HEK293T (cell line): Measurements from ENCODE around the gene GRID2.

ENCODE experiments used
- CTCF ChIA-PET: fragments of 350-600 bp; formaldehyde crosslinking; extraction: SDS; loops from one replicate; lab custom pipeline; 2021; ENCODE audit warnings: antibody characterized with exemption, inconsistent platforms; lab: Yijun Ruan, JAX
- POLR2A ChIA-PET: fragments of 350-600 bp; formaldehyde crosslinking; extraction: SDS; loops from one replicate; lab custom pipeline; 2020; ENCODE audit warnings: antibody characterized with exemption, inconsistent platforms; lab: Yijun Ruan, JAX
- DNase-seq: peaks from one replicate; pipeline ENCODE4 v3.0.0; 2012; ENCODE audit warnings: mixed read lengths; ENCODE audit errors: extremely low spot score
- ARNT ChIP-seq: fragments of 450-650 bp; IDR thresholded peaks from 2 replicates; pipeline ENCODE4 v1.6.1; 2017; ENCODE audit warnings: mild to moderate bottlenecking
- BHLHE40 ChIP-seq: fragments of 450-650 bp; IDR thresholded peaks from 2 replicates; pipeline ENCODE4 v1.6.1; 2016; ENCODE audit warnings: mild to moderate bottlenecking, moderate library complexity, borderline replicate concordance
- CTBP1 ChIP-seq: fragments of 450-650 bp; IDR thresholded peaks from 2 replicates; pipeline ENCODE4 v1.6.1; 2016; ENCODE audit warnings: borderline replicate concordance
- ELF4 ChIP-seq: fragments of 450-650 bp; IDR thresholded peaks from 2 replicates; pipeline ENCODE4 v1.6.1; 2017; ENCODE audit warnings: antibody characterized with exemption
- FOXA1 ChIP-seq: fragments of 450-650 bp; IDR thresholded peaks from 2 replicates; pipeline ENCODE4 v1.6.1; 2016; ENCODE audit warnings: mild to moderate bottlenecking
- FOXK2 ChIP-seq: fragments of 450-650 bp; IDR thresholded peaks from 2 replicates; pipeline ENCODE4 v1.6.1; 2016; ENCODE audit warnings: mild to moderate bottlenecking
- FOXM1 ChIP-seq: fragments of 450-650 bp; IDR thresholded peaks from 2 replicates; pipeline ENCODE4 v1.6.1; 2017; ENCODE audit warnings: mild to moderate bottlenecking, borderline replicate concordance
- HDGF ChIP-seq: fragments of 450-650 bp; IDR thresholded peaks from 2 replicates; pipeline ENCODE4 v1.6.1; 2017; ENCODE audit warnings: antibody characterized with exemption, borderline replicate concordance
- L3MBTL2 ChIP-seq: fragments of 450-650 bp; conservative IDR thresholded peaks from 2 replicates; pipeline ENCODE4 v1.6.1; 2016; ENCODE audit warnings: mild to moderate bottlenecking
- LEF1 ChIP-seq: fragments of 450-650 bp; IDR thresholded peaks from 2 replicates; pipeline ENCODE4 v1.6.1; 2017; ENCODE audit warnings: mild to moderate bottlenecking, borderline replicate concordance
- NFRKB ChIP-seq: fragments of 450-650 bp; IDR thresholded peaks from 2 replicates; pipeline ENCODE4 v1.6.1; 2016; ENCODE audit warnings: mild to moderate bottlenecking, moderate library complexity
- SP1 ChIP-seq: fragments of 450-650 bp; IDR thresholded peaks from 2 replicates; pipeline ENCODE4 v1.6.1; 2017
- SUZ12 ChIP-seq: fragments of 450-650 bp; IDR thresholded peaks from 2 replicates; pipeline ENCODE4 v1.6.1; 2016; ENCODE audit warnings: mild to moderate bottlenecking
- TARDBP ChIP-seq: fragments of 450-650 bp; IDR thresholded peaks from 2 replicates; pipeline ENCODE4 v1.6.1; 2016
- ZNF384 ChIP-seq: fragments of 450-650 bp; IDR thresholded peaks from 2 replicates; pipeline ENCODE4 v1.6.1; 2016
- TF ChIP-seq, protein P1 (sequence below): fragments of 450-650 bp; IDR thresholded peaks from 2 replicates; pipeline ENCODE4 v1.6.1; 2016

Gene GRID2

DNA sequence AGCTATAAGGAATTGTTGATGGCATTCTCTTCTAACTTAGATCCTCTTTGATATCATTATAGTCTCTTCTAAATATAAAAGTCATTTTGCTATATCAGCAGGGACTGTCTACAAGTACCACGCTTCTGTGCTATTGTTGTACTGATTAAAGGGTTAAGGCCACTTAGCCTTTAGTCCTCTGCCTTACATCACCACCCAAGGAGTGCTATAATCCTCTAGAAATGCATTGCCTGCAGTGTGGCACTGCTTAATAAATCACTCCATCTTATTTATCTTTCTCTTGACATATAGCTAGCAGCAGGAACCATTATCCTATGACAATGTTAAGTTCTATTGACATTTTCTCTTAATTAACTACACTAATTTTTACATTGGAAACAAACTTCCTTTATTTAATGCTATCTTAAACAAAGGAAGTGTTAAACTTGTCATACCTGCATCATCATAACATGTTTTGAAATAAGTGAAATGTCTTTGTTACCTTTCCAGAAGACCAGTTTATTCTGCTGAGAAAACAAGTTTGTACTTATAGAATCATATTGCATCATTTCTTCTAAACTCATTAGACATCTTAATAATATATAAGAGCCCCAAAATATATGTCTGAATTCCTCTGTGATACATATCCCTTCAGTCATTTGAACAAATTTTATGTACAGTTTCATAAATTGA is 1163.9 kb downstream of the GRID2 start:
- CTCF ChIA-PET = no interaction called here
- POLR2A ChIA-PET = no interaction called here
- peak; percentile 17 for DNase-seq
- no peak for TF ChIP-seq SUZ12
- no peak for TF ChIP-seq SP1
- no peak for TF ChIP-seq FOXM1
- TF ChIP-seq TARDBP = no peak
- TF ChIP-seq FOXK2 = no peak
- TF ChIP-seq, protein P1, sequence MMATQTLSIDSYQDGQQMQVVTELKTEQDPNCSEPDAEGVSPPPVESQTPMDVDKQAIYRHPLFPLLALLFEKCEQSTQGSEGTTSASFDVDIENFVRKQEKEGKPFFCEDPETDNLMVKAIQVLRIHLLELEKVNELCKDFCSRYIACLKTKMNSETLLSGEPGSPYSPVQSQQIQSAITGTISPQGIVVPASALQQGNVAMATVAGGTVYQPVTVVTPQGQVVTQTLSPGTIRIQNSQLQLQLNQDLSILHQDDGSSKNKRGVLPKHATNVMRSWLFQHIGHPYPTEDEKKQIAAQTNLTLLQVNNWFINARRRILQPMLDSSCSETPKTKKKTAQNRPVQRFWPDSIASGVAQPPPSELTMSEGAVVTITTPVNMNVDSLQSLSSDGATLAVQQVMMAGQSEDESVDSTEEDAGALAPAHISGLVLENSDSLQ = peak; percentile 90
- TF ChIP-seq CTBP1 = peak; percentile 46; the same call in 1 of the 2 replicates
- no peak for TF ChIP-seq ZNF384
- TF ChIP-seq ARNT = no peak
- TF ChIP-seq FOXA1 = no peak
- no peak for TF ChIP-seq LEF1

DNA sequence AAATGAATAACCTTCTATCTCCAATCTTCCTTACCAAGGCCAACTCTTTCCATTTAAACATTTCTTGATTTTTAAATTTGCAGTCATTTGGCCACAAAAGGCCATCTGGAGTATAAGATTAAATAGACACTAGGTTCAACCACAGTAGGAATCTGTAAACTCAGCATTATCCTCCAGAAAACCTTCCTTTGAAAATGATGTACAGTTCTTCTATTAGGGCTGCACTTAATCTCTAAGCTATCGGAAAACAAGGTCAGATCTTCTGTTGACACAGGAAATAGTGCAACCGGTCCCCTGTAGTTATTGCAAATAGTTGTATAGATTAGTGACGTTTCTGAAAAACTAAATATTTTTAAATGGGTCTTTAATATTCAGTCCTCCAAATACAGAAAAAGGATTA is 1165.8 kb downstream of the GRID2 start:
- DNase-seq = no peak
- TF ChIP-seq CTBP1 = no peak
- TF ChIP-seq HDGF = no peak
- no peak for TF ChIP-seq NFRKB
- no peak for TF ChIP-seq FOXK2
- no peak for TF ChIP-seq LEF1
- TF ChIP-seq ZNF384 = no peak
- TF ChIP-seq TARDBP = no peak
- no peak for TF ChIP-seq ELF4
- no peak for TF ChIP-seq BHLHE40
- TF ChIP-seq FOXM1 = no peak
- TF ChIP-seq L3MBTL2 = no peak
- CTCF ChIA-PET = interaction anchor here (0.6 kb wide), 1 partner anchor 1012 kb away, joined by 3 read pairs; no protein-coding TSS in a partner anchor
- POLR2A ChIA-PET = no interaction called here

DNA sequence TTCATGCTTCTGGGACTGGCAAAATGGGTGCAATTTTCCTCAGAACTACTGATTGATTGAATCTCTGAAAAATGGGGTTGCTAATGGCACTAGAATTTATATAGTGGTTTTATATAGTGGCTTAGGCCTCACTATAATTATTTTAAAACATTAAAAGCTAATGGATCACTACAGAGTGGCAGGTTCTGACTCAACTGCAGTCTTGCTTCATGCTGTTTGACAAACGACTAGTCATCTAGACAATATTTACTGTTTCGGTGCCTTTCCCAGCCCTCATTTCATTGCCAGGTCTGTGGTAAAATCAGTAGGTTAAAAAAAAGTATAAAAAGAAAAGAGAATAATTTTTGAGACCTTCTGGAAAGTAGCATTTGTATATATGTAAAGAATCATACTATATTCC is 1172.0 kb downstream of the GRID2 start:
- TF ChIP-seq, protein P1 = peak; percentile 75
- TF ChIP-seq ARNT = no peak
- no peak for DNase-seq
- CTCF ChIA-PET = no interaction called here
- POLR2A ChIA-PET = no interaction called here

DNA sequence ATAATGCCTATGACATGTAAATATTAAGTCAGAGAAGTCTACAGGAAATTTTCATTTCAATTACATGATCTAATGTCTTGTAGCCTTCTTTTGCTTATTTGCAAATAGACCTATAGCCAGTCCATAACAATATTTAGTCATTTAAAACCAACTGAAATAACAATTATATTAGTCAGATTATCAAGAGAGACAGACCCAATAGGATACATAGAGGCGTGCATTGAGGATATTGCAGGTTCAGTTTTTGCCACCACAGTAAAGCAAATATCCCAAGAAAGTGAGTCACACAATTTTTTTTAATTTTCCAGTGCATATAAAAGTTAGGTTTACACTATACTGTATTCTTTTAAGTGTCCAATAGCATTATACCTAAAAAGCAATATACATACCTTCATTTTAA is 1175.0 kb downstream of the GRID2 start:
- no peak for DNase-seq
- TF ChIP-seq HDGF (no peak), CTBP1 (no peak), BHLHE40 (no peak), FOXM1 (no peak), FOXA1 (no peak), TARDBP (no peak), SP1 (no peak), LEF1 (no peak), ELF4 (no peak), FOXK2 (no peak)
- POLR2A ChIA-PET = no interaction called here
- CTCF ChIA-PET = no interaction called here

DNA sequence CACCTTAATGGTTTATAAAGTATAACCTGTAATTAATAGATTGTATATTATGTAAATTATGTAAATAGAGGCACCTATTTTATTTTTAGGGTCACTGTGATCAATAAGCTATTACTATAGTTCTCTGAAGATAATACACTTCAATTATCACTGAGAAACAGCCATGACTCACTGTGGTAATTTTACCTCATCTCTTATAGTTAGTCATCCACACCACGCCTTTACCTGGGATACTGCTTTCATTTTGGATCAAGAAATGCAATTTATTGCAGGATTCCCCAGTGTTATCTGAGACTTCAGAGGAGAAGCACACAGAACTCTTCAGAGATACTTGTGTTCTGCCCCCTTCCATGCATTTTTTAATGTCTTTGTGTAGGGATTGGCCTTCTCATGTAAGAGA is 1176.7 kb downstream of the GRID2 start:
- TF ChIP-seq L3MBTL2 (no peak), CTBP1 (no peak), SUZ12 (no peak), SP1 (no peak), ZNF384 (no peak), NFRKB (no peak), FOXA1 (no peak), TARDBP (no peak)
- TF ChIP-seq, protein P1 = no peak
- DNase-seq = no peak
- POLR2A ChIA-PET = no interaction called here
- CTCF ChIA-PET = no interaction called here

DNA sequence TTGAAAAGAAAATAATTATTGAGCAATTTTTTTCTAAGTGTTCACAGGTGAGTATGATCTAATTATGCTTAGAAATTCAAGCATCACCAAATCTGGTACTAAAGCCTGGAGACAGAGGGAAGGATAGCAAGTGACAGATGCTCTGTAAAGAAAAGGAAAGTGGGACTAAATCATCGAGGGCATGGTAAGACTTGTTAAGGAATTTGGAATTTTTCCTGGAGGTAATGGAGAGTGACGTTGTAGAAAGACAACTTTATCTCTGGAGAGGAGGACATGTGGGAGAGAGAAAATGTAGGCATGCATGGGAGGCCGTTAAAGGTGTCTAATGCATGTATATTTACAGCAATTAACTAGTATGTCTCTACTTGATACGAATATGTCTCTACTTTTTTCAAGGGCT is 1191.6 kb downstream of the GRID2 start:
- no peak for DNase-seq
- ChIA-PET CTCF (no interaction called here), POLR2A (no interaction called here)
- no peak for TF ChIP-seq BHLHE40
- TF ChIP-seq, protein P1 = no peak
- no peak for TF ChIP-seq L3MBTL2
- no peak for TF ChIP-seq NFRKB
- no peak for TF ChIP-seq HDGF
- TF ChIP-seq FOXA1 = no peak
- TF ChIP-seq CTBP1 = no peak
- no peak for TF ChIP-seq ELF4
